ENCODE measurements around the gene AOAH. TPM values are rescaled to one million over a fixed set of nuclear protein-coding genes. Genes with fewer than 3 reads are reported as not detected.
A peak's percentile ranks its signal among the peaks of the same experiment; 100 is the strongest.

Gene AOAH
- 5.5 and 5.9 TPM in 2 replicates for total RNA-seq (ENCODE audit: low replicate concordance)

- Histone ChIP-seq H3K27ac (no peak within 1 kb of the TSS), H3K36me3 (no peaks in the 10 kb centered on the region), H3K9ac (no peak within 1 kb of the TSS), H3K79me2 (ENCODE audit: low read depth) (no peaks in the 10 kb centered on the region), H3F3A (ENCODE audit: low read depth) (no peaks in the 10 kb centered on the region), H3K27me3 (no peaks in the 10 kb centered on the region), H3K4me1 (peaks cover 16% of the 10 kb centered on the region), H3K4me2 (no peak within 1 kb of the TSS), H4K20me1 (ENCODE audit: low read depth) (no peaks in the 10 kb centered on the region), H3K9me3 (ENCODE audit: low read depth) (no peaks in the 10 kb centered on the region), H3K4me3 (no peak within 1 kb of the TSS), H2AFZ (replicated peaks) (peak within 1 kb of the TSS; percentile 95)
- no peak for TF ChIP-seq CTCF (IDR thresholded peaks at IDR 0.05)
- peaks cover 2% of the 10 kb centered on the region for H3K36me3 Mint-ChIP-seq
- H3K27me3 Mint-ChIP-seq (ENCODE audit: insufficient read depth, low read depth), result no peaks in the 10 kb centered on the region
- no peak within 1 kb of the TSS for H3K4me3 Mint-ChIP-seq
- peaks cover 7% of the 10 kb centered on the region for H3K9me3 Mint-ChIP-seq
- no peak for DNase-seq (ENCODE audit: low spot score)
- H3K27ac Mint-ChIP-seq, result no peak within 1 kb of the TSS
- H3K4me1 Mint-ChIP-seq, result peaks cover 15% of the 10 kb centered on the region
Observed at GRCh38 chr7:36723951-36724664, at the start of gene AOAH. Gene AOAH, minus strand, starts transcription at chr7:36724494. Its CDS starts 346 bp downstream, at chr7:36724148.

- no peaks in the 10 kb centered on the region for H3K9me3 Mint-ChIP-seq
- no peak overlapping the region for H3K9ac ChIP-seq
- no peaks in the 10 kb centered on the region for H3K36me3 ChIP-seq
- H3K36me3 Mint-ChIP-seq, result no peaks in the 10 kb centered on the region
- H3K79me2 ChIP-seq (ENCODE audit: low read depth), result no peaks in the 10 kb centered on the region
- no peak overlapping the region for H3K27ac ChIP-seq
- H3K27me3 ChIP-seq, result no peaks in the 10 kb centered on the region
- no peaks in the 10 kb centered on the region for H3K4me1 ChIP-seq
- no peak overlapping the region for H3K4me2 ChIP-seq
- no peaks in the 10 kb centered on the region for H3K9me3 ChIP-seq (ENCODE audit: low read depth)
- H3K4me1 Mint-ChIP-seq, result no peaks in the 10 kb centered on the region
- no peak for DNase-seq (ENCODE audit: low spot score)
- no peaks in the 10 kb centered on the region for H4K20me1 ChIP-seq (ENCODE audit: low read depth)
- TF ChIP-seq CTCF (IDR thresholded peaks at IDR 0.05), result no peak
- TF ChIP-seq EZH2phosphoT487 (IDR thresholded peaks at IDR 0.05), result no peak
- TF ChIP-seq EZH2 (IDR thresholded peaks at IDR 0.05), result no peak
- H3K4me3 ChIP-seq, result no peak overlapping the region
- no peaks in the 10 kb centered on the region for H3K27me3 Mint-ChIP-seq (ENCODE audit: insufficient read depth, low read depth)
- no peaks in the 10 kb centered on the region for H3F3A ChIP-seq (ENCODE audit: low read depth)
- H3K27ac Mint-ChIP-seq, result no peak overlapping the region
- no peak overlapping the region for H3K4me3 Mint-ChIP-seq
- peak overlapping the region; percentile 23 for H2AFZ ChIP-seq (replicated peaks)
Observed at GRCh38 chr7:36766451-36766850, 42.2 kb upstream of the AOAH start.

GRCh38 chr7:36765605-36766004 lies 41.3 kb upstream of the AOAH start:
- no peaks in the 10 kb centered on the region for H3K27me3 ChIP-seq
- peak; percentile 6 for DNase-seq (ENCODE audit: low spot score)
- no peaks in the 10 kb centered on the region for H3K9me3 Mint-ChIP-seq
- no peak overlapping the region for H3K4me3 ChIP-seq
- H3K36me3 ChIP-seq, result no peaks in the 10 kb centered on the region
- no peaks in the 10 kb centered on the region for H3F3A ChIP-seq (ENCODE audit: low read depth)
- H3K9ac ChIP-seq, result no peak overlapping the region
- H3K4me3 Mint-ChIP-seq, result no peak overlapping the region
- H3K79me2 ChIP-seq (ENCODE audit: low read depth), result no peaks in the 10 kb centered on the region
- no peaks in the 10 kb centered on the region for H3K9me3 ChIP-seq (ENCODE audit: low read depth)
- TF ChIP-seq CTCF (IDR thresholded peaks at IDR 0.05) (no peak), EZH2 (IDR thresholded peaks at IDR 0.05) (no peak), EZH2phosphoT487 (IDR thresholded peaks at IDR 0.05) (no peak)
- H3K4me1 Mint-ChIP-seq, result no peaks in the 10 kb centered on the region
- no peak overlapping the region for H3K27ac ChIP-seq
- no peak overlapping the region for H2AFZ ChIP-seq (replicated peaks)
- H3K4me2 ChIP-seq, result no peak overlapping the region
- no peaks in the 10 kb centered on the region for H3K36me3 Mint-ChIP-seq
- H3K27me3 Mint-ChIP-seq (ENCODE audit: insufficient read depth, low read depth), result no peaks in the 10 kb centered on the region
- no peaks in the 10 kb centered on the region for H4K20me1 ChIP-seq (ENCODE audit: low read depth)
- no peaks in the 10 kb centered on the region for H3K4me1 ChIP-seq
- no peak overlapping the region for H3K27ac Mint-ChIP-seq

Measured in neural progenitor cell (in vitro differentiated cells).